GM12865 (cell line): ENCODE data around the gene LRRC46.

Experiments used
- DNase-seq: peaks from one replicate; pipeline ENCODE4 v3.0.0; 2010; ENCODE audit warnings: low read depth
- H3K4me3 ChIP-seq: 2 replicates; pipeline ENCODE4 v1.5.1; 2011; ENCODE audit warnings: mild to moderate bottlenecking, low read depth, low read length, control low read depth
- TF ChIP-seq, protein P1 (sequence below): IDR thresholded peaks from 2 replicates; pipeline ENCODE4 v1.5.1; 2011; ENCODE audit warnings: low read length, control low read depth, low read depth, inconsistent platforms; ENCODE audit not compliant: insufficient read depth; ENCODE audit errors: missing control alignments

Gene LRRC46

GRCh38 chr17:47884427-47884740 lies 52.9 kb downstream of the LRRC46 start:
- no peak overlapping the region for H3K4me3 ChIP-seq
- no peak for DNase-seq
- TF ChIP-seq, protein P1, sequence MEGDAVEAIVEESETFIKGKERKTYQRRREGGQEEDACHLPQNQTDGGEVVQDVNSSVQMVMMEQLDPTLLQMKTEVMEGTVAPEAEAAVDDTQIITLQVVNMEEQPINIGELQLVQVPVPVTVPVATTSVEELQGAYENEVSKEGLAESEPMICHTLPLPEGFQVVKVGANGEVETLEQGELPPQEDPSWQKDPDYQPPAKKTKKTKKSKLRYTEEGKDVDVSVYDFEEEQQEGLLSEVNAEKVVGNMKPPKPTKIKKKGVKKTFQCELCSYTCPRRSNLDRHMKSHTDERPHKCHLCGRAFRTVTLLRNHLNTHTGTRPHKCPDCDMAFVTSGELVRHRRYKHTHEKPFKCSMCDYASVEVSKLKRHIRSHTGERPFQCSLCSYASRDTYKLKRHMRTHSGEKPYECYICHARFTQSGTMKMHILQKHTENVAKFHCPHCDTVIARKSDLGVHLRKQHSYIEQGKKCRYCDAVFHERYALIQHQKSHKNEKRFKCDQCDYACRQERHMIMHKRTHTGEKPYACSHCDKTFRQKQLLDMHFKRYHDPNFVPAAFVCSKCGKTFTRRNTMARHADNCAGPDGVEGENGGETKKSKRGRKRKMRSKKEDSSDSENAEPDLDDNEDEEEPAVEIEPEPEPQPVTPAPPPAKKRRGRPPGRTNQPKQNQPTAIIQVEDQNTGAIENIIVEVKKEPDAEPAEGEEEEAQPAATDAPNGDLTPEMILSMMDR, result no peak

DNA sequence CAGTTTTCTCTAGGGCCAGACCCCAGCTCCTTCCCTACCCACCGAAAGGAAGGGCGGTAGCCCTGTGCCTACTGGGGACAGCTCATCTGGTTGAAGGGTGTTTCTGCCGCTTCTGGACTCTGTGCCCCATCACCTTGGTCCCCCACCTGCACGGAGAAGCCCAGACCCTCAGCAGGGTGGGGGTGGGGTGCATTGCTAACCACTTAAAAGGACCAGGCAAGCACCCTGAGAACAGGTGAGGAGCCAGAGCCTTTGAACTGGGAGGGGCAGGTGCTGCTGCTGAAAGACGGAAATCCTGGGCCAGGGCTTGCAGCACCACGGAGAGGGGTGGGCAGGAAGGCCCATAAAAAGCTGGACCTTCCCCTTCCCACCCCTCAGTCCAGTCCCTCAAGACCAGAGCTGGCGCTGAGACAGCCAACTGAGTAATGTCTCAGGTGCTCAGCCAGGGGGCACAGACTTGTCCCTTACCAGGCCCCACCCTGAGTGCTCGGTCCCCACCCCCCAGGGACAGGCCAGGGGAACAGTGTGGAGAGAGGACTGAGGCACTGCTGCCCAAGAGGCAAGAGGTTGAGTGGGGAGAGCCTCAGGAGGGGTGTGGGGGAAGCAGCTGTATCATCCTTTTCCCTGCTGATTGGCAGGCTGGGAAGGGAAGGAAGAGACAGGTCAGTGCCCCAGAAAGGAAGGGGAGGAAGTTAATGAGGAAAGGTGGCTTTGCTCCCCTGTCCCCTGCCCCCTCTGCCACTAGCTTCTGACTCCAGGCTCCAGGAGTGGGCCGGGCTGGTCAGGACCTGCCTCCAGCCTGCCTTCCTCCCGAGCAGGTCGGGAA lies 53.6 kb downstream of the LRRC46 start:
- no peak for DNase-seq
- TF ChIP-seq, protein P1, result no peak
- H3K4me3 ChIP-seq, result no peak overlapping the region
